Keratinocyte (primary cell): ENCODE results near the gene PRR19.

Source experiments
- CTCF ChIP-seq, 3 experiments: IDR thresholded peaks in 1 of 3; conservative IDR thresholded peaks in 1 of 3; optimal IDR thresholded peaks in 1 of 3; 2 replicates in 2 of 3; 3 replicates in 1 of 3; pipeline versions ENCODE3 to v1.5.1; 2011; ENCODE audit warnings: low read length in 3 of 3, mild to moderate bottlenecking in 3 of 3, moderate library complexity in 2 of 3, control low read depth in 1 of 3, inconsistent platforms in 1 of 3; ENCODE audit not compliant: insufficient read depth in 2 of 3; ENCODE audit errors: extremely low read depth in 1 of 3
- EZH2 ChIP-seq: IDR thresholded peaks from one replicate; pipeline ENCODE4 v1.6.1; 2012; ENCODE audit warnings: inconsistent platforms, mild to moderate bottlenecking, low read length, moderate library complexity

- TF ChIP-seq CTCF (optimal IDR thresholded peaks at IDR 0.05 in 1 of 3, IDR thresholded peaks at IDR 0.05 in 1 of 3, conservative IDR thresholded peaks at IDR 0.05 in 1 of 3; ENCODE audit: extremely low read depth in 1 of 3, insufficient read depth in 2 of 3, low read length in 3 of 3) (no peak), EZH2 (no peak)
Measured at GRCh38 chr19:42350417-42350816, 48.5 kb downstream of the PRR19 start.
